NCI-H2227 treated with DMSO at 0.1 percent for 48 hours (cell line): ENCODE data around the gene IP6K3.

Source experiments
- DNase-seq: peaks from one replicate; lab custom pipeline; 2025; lab: John Stamatoyannopoulos, UW

IP6K3 gene

DNA sequence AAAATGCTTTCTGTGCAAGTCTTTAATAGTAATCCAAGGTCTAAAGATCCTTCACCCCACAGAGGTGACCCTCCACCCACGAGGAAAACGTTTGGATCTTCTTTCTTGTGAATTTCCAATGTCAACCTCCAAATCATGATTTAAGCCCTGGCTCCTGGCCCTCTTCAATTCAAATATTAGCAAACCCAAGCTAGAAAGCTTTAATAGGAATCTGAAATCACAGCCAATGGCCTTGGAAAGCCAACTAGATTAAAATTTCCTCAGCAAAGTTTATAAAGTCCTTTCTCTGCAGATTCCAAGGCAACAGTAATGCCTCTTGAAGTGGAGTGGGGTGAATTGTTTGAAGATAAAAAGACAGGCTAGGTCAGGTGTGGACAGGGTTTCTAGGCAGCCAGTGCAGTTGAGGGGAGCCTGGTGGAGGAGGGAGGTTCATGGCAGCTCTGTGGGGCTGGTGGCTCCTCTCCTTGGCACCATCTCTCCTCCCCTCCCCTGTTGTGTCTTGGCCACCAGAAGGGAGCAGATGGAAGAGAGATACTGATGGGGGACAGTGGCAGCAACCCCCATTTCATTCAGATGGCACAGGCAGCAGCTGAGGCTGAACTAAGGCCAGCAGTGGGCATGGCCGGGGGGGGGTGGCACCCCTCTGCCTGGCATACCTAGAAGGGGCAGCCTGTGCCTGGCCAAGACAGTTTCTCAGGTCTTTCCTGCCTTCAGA, 23.2 kb downstream of the IP6K3 start:
- DNase-seq, result no peak

- no peak for DNase-seq
These were observed 24.5 kb downstream of the IP6K3 start for GRCh38 chr6:33722103-33722623.

DNA sequence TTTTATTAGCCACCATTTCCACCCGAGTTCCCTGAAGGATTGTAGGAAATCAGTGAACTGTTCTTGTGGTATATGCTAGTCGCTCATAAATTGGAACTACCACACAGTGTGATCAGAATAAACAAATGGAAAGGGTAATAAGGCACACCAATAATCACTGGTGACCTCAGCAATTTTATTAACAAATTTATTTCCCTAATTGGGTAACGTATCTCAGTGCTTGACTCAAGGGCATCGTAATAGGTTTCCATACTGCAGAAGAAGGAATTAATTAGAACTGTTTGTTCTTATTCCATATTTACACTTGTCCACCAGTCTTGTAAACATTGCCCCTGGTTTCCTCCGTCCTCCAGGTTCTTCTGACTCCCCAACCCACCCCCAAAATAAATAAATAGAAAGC, 25.2 kb downstream of the IP6K3 start:
- no peak for DNase-seq

DNA sequence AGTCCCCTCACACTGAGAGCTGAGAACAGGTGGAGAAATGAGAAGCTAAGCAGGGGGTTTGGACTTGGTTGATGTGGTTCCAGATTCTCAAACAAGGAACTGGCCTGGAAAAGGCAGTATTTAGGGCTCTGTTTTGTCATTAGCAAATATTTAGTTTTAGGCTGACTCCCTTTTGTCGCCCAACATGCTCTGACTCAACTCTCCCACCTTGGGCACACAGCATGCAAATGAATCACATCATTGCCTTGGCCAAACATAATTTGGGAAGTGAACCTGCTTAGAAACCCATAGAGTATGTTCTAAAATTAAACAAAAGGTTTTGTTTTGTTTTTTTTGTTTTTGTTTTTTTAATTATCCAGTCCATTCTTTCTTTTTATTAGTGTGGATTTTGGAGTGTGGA, 25.7 kb downstream of the IP6K3 start:
- no peak for DNase-seq

DNA sequence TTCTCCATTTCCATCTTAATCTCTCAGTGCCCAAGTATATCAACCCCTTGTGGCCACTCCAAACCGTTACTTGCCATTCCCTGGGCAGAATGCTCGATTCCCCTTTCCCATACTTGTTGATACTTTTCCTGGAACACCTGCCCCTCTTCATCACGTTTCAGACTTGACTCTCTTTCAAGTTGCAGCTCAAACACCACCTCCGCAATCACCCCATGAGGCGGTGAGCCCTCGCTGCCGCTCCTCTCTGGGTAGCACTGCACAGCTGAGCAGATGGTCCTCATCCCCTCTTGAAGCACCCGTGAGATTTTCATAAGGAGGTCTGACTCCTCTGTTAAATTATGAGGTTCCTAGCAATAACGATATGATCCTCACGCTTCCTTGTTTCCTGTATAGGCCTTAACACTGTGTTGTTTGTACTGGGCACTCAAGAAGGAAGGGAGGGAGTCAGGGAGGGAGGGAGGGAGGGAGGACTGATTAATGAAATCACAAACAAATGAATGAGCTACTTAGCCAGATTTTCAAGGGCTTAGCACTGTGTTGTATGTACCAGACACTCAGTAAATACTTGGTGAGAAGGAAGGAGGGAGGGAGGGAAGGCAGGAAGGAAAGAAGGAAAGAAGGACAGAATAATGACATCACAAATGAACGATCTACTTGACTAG, 27.2 kb downstream of the IP6K3 start:
- no peak for DNase-seq

- no peak for DNase-seq
These were observed 28.0 kb downstream of the IP6K3 start for GRCh38 chr6:33718713-33719112.

DNA sequence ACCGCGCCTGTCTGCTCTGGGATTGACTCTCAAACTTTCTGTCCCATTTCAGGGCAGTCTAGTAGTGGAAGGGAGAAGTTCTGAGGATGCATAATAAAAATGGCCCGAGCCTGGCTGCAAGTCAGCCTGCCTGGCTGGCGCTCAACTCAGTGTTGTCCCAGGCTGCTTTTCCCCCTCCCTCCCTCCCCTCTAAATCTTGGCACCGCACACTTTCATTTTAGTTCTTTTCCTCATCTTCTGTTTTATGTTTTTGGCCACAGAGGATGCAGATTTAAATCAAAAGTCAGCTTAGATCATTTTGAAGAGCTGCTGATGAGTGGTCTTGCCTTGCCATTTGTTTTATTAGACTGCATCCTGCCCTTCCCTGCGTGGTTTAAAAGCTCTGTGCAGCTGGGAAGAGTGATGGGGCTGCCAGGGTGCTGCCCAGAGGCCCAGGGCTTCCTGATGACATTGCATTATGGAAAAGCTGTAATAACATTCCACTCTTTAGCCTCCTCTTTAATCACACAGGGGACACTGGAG, 28.7 kb downstream of the IP6K3 start:
- DNase-seq, result no peak

- DNase-seq, result no peak
These were observed 29.6 kb downstream of the IP6K3 start for GRCh38 chr6:33716890-33717632.

DNA sequence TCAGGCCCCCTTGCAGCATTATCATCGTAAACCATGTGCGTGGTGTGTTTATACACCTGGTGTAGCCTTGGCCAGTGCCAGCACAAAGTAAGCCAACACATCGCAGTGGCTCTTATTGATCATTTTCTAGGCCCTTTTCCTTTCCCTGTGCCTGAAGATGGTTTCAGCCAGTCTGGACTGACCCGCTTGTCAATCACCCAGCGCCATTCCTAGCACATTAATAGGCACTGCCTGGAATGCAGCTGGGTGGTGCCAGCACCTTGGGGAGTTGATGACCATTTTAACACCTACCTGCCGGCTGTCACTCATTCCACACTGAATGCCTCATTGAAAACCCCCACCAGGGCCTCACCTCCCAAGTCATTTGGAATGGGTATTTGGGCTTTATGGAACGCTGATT, 30.3 kb downstream of the IP6K3 start:
- no peak for DNase-seq

GRCh38 chr6:33714385-33715040, 32.2 kb downstream of the IP6K3 start:
- no peak for DNase-seq

GRCh38 chr6:33713786-33714185, 32.9 kb downstream of the IP6K3 start:
- DNase-seq, result no peak

- no peak for DNase-seq
These were observed 33.8 kb downstream of the IP6K3 start for GRCh38 chr6:33712914-33713313.

DNA sequence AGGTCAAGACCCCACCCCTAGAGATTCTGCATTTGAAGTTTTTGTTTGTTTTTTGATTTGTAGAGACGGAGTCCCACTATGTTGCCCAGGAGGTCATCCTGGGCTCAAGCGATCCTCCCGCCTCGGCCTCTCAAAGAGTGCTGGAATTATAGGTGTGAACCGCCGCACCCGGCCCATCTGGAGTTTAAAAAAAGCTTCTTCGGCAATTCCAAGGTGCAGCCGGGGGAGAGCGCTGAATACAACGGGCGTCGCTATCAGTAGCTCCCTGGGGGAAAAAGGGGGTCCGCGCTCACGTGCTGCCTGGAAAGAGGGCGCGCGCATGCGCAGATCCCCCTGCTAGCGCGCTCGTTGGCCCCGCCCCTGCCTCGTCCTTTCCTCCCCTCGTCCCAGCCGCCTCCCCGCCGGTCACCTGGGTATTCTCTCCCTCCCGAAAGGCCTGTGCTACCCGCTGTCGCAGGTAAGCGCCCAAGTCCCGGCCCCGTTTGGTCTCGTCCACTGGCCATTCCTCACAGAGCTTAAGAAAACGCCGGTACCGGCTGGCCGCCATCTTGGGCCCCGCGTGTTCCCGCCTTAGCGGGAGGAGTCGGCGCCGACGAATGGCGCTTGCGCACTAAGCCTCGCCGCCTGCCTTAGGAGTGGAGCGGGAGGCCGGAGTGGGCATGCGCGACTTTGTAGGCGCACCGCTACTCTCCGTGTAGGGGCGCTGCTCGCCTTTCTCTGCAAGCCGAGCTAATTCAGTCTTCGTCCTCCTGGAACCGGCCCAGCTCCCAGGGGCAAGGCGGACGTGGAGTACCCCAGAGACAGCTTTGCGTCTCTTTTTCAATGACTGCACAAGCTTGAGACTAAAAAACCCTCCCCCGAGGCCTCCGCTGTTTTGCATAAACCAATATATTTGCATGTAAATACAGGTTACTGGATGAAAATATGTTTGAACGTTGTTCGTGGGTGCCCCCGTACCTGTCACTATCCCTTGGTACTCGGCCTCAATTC, 35.3 kb downstream of the IP6K3 start, which contains the start of gene UQCC2:
TSS of gene UQCC2 (minus strand) at position 561 of the 990 bp plus-strand sequence. CDS start at position 547, 14 bp downstream.
- DNase-seq, result peak; percentile 94

GRCh38 chr6:33710296-33711121, 36.2 kb downstream of the IP6K3 start:
- DNase-seq, result no peak

GRCh38 chr6:33709605-33710295, 37.0 kb downstream of the IP6K3 start:
- no peak for DNase-seq

GRCh38 chr6:33708516-33709204, 38.0 kb downstream of the IP6K3 start:
- DNase-seq, result no peak

- no peak for DNase-seq
These were observed 38.9 kb downstream of the IP6K3 start for GRCh38 chr6:33707771-33708170.

GRCh38 chr6:33705955-33706725, 40.6 kb downstream of the IP6K3 start:
- no peak for DNase-seq
